ENCODE measurements around the gene PLA2G4E. TPM values are rescaled to one million over a fixed set of nuclear protein-coding genes. Genes with fewer than 3 reads are reported as not detected.

PLA2G4E gene
- total and polyA plus RNA-seq, 7 donors: 0.13 TPM; not detected in 6

- no peak for DNase-seq
- Histone ChIP-seq H3K4me3 (no peak overlapping the region), H3K9me3 (no peaks in the 10 kb centered on the region), H3K27ac (no peak overlapping the region), H3K27me3 (no peaks in the 10 kb centered on the region), H3K36me3 (no peaks in the 10 kb centered on the region), H3K4me1 (peaks cover 0 to 25% (median 18%) of the 10 kb centered on the region in 4 donors)
- TF ChIP-seq POLR2AphosphoS5 (IDR thresholded peaks at IDR 0.05) (no peak), CTCF (IDR thresholded peaks at IDR 0.05) (no peak), POLR2A (IDR thresholded peaks at IDR 0.05) (no peak), EP300 (IDR thresholded peaks at IDR 0.05) (no peak)
- intact Hi-C loops (cut with DNase I): no loop called here
- WGBS, 2 donors: 81 to 82% methylated on average over 7 of the region's 7 CpGs
These were observed 78.0 kb downstream of the PLA2G4E start for GRCh38 chr15:41942886-41943285.

- intact Hi-C loops (cut with DNase I): no loop called here
- WGBS, 2 donors: 92 to 94% methylated on average over 22 of the region's 22 CpGs
- no peak for DNase-seq
- Histone ChIP-seq H3K9me3 (no peaks in the 10 kb centered on the region), H3K27me3 (no peaks in the 10 kb centered on the region), H3K27ac (no peak overlapping the region), H3K4me1 (peaks cover 0 to 29% (median 18%) of the 10 kb centered on the region in 4 donors), H3K36me3 (no peaks in the 10 kb centered on the region), H3K4me3 (no peak overlapping the region)
- TF ChIP-seq POLR2AphosphoS5 (IDR thresholded peaks at IDR 0.05) (no peak), POLR2A (IDR thresholded peaks at IDR 0.05) (no peak), EP300 (IDR thresholded peaks at IDR 0.05) (no peak), CTCF (IDR thresholded peaks at IDR 0.05) (no peak)
These were observed 79.0 kb downstream of the PLA2G4E start for GRCh38 chr15:41941644-41942415.

- no peak overlapping the region for H3K4me3 ChIP-seq
- WGBS, 2 donors: 78 to 84% methylated on average over 13 of the region's 13 CpGs
- no peaks in the 10 kb centered on the region for H3K36me3 ChIP-seq
- H3K27me3 ChIP-seq: no peaks in the 10 kb centered on the region
- H3K4me1 ChIP-seq: peaks cover 0 to 22% (median 18%) of the 10 kb centered on the region in 4 donors
- DNase-seq: no peak
- intact Hi-C loops (cut with DNase I): no loop called here
- TF ChIP-seq POLR2AphosphoS5 (IDR thresholded peaks at IDR 0.05): no peak
- H3K9me3 ChIP-seq: no peaks in the 10 kb centered on the region
- peak overlapping the region in 1 of 4 donors; percentile 2 for H3K27ac ChIP-seq
These were observed 80.4 kb downstream of the PLA2G4E start for GRCh38 chr15:41940441-41940857.

GRCh38 chr15:41939986-41940385 lies 80.9 kb downstream of the PLA2G4E start:
- TF ChIP-seq POLR2A (IDR thresholded peaks at IDR 0.05) (no peak), POLR2AphosphoS5 (IDR thresholded peaks at IDR 0.05) (no peak), EP300 (IDR thresholded peaks at IDR 0.05) (no peak), CTCF (IDR thresholded peaks at IDR 0.05) (no peak)
- WGBS, 2 donors: 72 to 87% methylated on average over 9 of the region's 9 CpGs

GRCh38 chr15:41937568-41937923 lies 83.3 kb downstream of the PLA2G4E start:
- no peaks in the 10 kb centered on the region for H3K36me3 ChIP-seq
- no peak overlapping the region for H3K4me3 ChIP-seq
- TF ChIP-seq POLR2AphosphoS5 (IDR thresholded peaks at IDR 0.05) (no peak), POLR2A (IDR thresholded peaks at IDR 0.05) (no peak), EP300 (IDR thresholded peaks at IDR 0.05) (no peak), CTCF (IDR thresholded peaks at IDR 0.05) (no peak)
- DNase-seq: no peak
- H3K9me3 ChIP-seq: no peaks in the 10 kb centered on the region
- intact Hi-C loops (cut with DNase I): no loop called here
- WGBS, 2 donors: 61 to 83% methylated on average over 4 of the region's 4 CpGs
- peaks cover 0 to 4% (median 0%) of the 10 kb centered on the region in 4 donors for H3K4me1 ChIP-seq
- peak overlapping the region; percentile 37 to 67 (median 54) for H3K27ac ChIP-seq
- H3K27me3 ChIP-seq: no peaks in the 10 kb centered on the region

More at GRCh38 chr15:41939986-41940385, 80.9 kb downstream of the PLA2G4E start:
- no peak for DNase-seq
- peak overlapping the region in 1 of 4 donors; percentile 2 for H3K27ac ChIP-seq
- intact Hi-C loops (cut with DNase I): no loop called here
- H3K4me1 ChIP-seq: peaks cover 0 to 19% (median 15%) of the 10 kb centered on the region in 4 donors
- H3K36me3 ChIP-seq: no peaks in the 10 kb centered on the region
- H3K9me3 ChIP-seq: no peaks in the 10 kb centered on the region
- H3K4me3 ChIP-seq: no peak overlapping the region
- no peaks in the 10 kb centered on the region for H3K27me3 ChIP-seq
